Suppressor macrophage (primary cell): ENCODE measurements around the gene PSMD14.

Source experiments
- DNase-seq, 4 experiments: peaks; one replicate each; pipeline ENCODE4 v3.0.0-alpha.2; 2020 to 2022

Gene PSMD14

GRCh38 chr2:161420406-161421074 lies 112.3 kb downstream of the PSMD14 start:
- DNase-seq = no peak

- DNase-seq = no peak
These were observed 113.5 kb downstream of the PSMD14 start for GRCh38 chr2:161421686-161422085.

GRCh38 chr2:161422816-161423403 lies 114.7 kb downstream of the PSMD14 start:
- no peak for DNase-seq

GRCh38 chr2:161423421-161424393 lies 115.5 kb downstream of the PSMD14 start:
- DNase-seq = peak in 3 of 4 experiments; percentile 29 to 57 (median 49)

GRCh38 chr2:161424394-161424769 lies 116.2 kb downstream of the PSMD14 start:
- DNase-seq = no peak

- no peak for DNase-seq
These were observed 116.9 kb downstream of the PSMD14 start for GRCh38 chr2:161424891-161425727.

GRCh38 chr2:161425728-161426454 lies 117.7 kb downstream of the PSMD14 start:
- no peak for DNase-seq

- peak in 1 of 4 experiments; percentile 43 for DNase-seq
These were observed 118.3 kb downstream of the PSMD14 start for GRCh38 chr2:161426455-161426921.

- DNase-seq = peak in 2 of 4 experiments; percentile 34 to 47
These were observed 118.9 kb downstream of the PSMD14 start for GRCh38 chr2:161426922-161427663.

GRCh38 chr2:161427664-161428587 lies 119.7 kb downstream of the PSMD14 start:
- DNase-seq = no peak

GRCh38 chr2:161430386-161430785 lies 122.2 kb downstream of the PSMD14 start:
- no peak for DNase-seq

GRCh38 chr2:161432107-161432506 lies 123.9 kb downstream of the PSMD14 start:
- no peak for DNase-seq

GRCh38 chr2:161434118-161434517 lies 125.9 kb downstream of the PSMD14 start:
- DNase-seq = no peak

- DNase-seq = no peak
These were observed 128.2 kb downstream of the PSMD14 start for GRCh38 chr2:161436411-161436810.

- no peak for DNase-seq
These were observed 130.4 kb downstream of the PSMD14 start for GRCh38 chr2:161438598-161438997.

- DNase-seq = no peak
These were observed 136.9 kb downstream of the PSMD14 start for GRCh38 chr2:161445097-161445496.

GRCh38 chr2:161448431-161448830 lies 140.2 kb downstream of the PSMD14 start:
- no peak for DNase-seq
